Measurements from ENCODE around the gene KIRREL3. TPM values are rescaled to one million over a fixed set of nuclear protein-coding genes. Genes with fewer than 3 reads are reported as not detected.
A peak's percentile ranks its signal among the peaks of the same experiment; 100 is the strongest.

Gene KIRREL3
- polyA plus RNA-seq, 1 donor = 2.1 TPM

GRCh38 chr11:126465573-126466188 is 534.9 kb downstream of the KIRREL3 start:
- DNase-seq = no peak

DNA sequence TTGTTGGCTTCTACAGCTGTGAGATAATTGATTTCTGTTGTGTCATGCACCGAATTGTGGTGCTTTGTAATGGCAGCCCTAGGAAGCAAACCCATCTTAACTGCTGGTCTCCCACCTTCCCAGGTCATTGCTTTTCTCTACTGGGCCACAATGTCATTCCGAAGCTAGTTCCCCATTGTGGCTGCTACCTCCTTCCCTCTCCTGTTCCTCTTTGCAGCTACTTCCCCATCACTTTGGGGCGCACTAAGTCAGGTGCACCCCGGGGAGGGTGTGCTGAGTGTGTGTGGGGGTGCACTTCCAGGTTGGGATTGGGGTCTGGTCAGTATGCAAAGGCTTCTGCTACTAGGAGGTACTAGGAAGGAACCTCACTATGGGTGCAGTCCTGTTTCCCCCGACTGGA is 535.8 kb downstream of the KIRREL3 start:
- DNase-seq = no peak

DNA sequence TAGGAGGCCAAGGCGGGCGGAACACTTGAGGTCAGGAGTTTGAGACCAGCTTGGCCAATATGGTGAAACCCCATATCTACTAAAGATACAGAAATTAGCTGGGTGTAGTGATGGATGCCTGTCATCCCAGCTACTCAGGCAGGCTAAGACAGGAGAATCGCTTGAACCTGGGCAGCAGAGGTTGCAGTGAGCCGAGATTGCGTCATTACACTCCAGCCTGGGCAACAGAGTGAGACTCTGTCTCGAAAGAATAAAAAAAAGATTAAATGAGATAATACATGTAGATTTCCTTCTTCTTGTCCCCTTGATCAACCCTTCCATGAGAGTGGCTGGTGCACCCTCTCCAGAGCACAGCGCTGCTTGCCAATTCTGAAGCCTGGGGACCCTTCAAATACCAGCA is 538.1 kb downstream of the KIRREL3 start:
- DNase-seq = no peak

- DNase-seq = no peak
Measured at GRCh38 chr11:126461996-126462395, 538.6 kb downstream of the KIRREL3 start.

DNA sequence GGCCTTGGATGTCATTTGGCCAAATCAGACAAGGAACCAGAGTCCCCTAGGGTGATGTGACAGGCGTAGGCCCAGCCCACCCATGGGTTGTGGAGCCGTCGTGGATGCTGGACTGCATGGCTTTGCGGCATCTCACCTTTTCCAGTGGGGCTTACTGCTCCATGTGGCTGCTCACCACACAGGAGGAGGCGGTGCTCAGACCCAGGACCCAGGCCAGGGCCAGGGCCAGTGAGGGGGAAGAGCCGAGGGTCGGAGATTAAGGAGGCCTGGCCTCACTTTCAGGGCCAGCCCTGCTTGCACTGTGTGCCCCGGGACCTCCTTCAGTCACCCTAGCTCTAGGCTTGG is 539.5 kb downstream of the KIRREL3 start:
- no peak for DNase-seq

- no peak for DNase-seq
Measured at GRCh38 chr11:126460417-126461095, 540.0 kb downstream of the KIRREL3 start.

DNA sequence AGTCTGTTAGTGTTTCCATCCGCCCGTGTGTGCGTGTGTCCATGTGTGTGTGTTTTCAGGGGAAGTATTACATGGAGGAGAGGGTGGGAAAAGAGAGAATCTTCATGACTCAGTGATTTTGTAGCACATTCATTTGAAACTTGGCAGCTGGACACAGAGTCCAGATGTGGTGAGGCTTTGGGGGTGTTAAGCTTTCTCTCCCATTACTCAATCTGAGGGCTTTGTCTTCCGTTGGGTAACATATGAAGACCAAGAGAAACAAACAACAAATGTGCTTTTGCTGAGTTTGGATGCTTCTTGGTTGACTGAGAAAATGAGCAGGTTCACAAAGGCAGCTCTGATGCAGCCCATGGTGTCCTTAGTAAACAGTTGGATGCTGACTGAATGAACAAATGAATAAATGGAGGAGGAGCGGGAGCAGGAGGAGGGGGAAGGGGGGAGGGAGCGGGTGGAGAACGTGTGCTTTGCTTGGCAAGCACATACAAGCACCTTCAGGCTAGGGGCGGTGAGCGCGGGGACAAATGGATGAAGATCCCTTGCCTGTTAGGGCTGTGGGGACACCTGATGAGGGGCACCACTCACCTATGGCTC is 540.8 kb downstream of the KIRREL3 start:
- DNase-seq = no peak

- DNase-seq = no peak
Measured at GRCh38 chr11:126457817-126458216, 542.8 kb downstream of the KIRREL3 start.

DNA sequence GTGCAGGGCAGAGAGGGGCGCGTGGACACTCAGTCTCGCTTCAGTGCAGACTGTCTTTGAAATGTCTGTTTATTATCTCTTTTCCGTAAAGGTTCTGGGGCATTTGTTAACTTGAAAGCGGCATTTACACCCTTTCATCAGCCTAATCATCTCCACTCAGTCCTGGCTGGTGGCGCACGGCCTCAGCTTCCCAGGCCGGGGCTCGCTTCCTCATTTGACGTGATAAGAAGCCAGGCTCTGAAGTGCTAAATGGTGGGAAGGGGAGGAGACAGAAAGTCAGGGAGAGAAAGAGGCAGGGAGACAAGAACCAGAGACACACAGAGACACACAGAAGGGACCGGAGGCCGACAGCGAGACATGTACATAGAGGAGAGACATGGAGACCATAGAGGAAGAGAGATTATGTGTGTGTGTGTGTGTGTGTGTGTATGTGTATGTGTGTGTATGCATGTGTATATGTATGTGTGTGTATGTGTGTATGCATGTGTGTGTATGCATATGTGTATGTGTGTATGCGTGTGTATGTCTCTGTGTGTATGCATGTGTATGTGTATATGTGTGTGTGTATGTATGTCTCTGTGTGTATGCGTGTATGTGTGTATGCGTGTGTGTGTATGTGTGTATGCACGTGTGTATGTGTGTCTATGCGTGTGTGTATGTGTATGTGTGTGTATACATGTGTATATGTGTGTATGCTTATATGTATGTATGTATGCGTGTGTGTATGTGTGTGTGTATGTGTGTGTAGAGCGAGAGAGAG is 543.6 kb downstream of the KIRREL3 start:
- DNase-seq = no peak

DNA sequence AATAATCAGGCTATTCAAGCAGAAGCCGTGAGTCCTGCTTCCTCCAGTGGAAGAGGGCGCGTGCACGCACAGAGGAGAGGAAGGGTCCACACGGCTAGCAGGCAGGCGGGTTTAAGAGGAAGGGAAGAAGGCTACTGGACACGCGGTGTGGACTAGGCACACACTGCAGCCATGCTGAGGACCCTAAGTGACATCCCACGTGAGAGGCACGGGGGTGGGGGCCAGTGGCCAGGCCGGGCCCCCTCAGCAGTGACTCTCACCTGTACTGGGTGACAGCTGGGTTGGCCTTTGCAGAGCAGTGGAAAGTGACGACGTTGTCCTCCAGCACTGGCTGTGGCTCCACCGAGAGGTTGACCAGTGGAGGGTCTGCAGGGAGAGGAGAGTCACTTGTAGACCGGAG is 544.5 kb downstream of the KIRREL3 start:
- no peak for DNase-seq

DNA sequence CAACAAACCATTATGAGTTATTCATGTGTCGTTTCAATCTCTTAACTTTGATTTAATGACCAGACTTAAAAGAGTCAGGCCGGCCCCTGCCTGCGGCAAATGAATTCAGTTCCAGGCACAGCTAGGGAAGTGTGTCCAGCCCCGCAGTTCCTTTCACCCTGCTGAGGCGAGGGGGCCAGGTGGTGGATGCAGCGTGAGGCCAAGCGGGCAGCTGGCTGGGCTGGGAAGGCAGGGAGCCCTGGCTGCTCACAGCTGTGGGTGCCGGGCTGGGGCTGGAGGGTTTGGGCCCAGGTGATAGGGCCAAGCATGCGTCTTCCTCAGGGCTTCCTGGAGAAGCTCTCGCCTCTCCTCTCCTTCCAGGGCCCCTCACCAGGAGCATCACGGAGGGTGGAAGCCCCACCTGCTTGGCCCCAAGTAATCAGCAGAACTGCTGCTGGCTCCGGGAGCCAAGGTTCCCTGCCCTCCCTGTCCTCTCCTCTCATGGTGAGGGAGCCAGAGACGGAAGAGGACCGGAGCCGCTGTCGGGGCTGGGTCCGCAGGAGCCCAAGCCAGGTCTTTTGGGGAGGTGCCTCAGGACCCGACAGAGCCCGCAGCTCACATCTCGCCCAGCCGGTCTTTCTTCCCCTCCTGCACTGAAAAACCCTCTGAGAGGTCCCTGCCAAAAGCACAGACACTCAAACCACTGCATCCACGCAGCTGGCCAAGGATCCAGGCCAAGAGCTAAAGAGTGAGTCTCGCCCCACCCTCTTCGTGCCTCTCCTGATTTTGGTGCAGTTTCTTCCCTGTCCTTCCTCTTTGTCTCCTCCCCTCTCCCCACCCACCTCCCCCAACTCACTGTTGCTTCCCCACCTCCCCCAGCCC is 548.1 kb downstream of the KIRREL3 start:
- no peak for DNase-seq

- no peak for DNase-seq
Measured at GRCh38 chr11:126451211-126451802, 549.3 kb downstream of the KIRREL3 start.

GRCh38 chr11:126450806-126451205 is 549.8 kb downstream of the KIRREL3 start:
- DNase-seq = no peak

DNA sequence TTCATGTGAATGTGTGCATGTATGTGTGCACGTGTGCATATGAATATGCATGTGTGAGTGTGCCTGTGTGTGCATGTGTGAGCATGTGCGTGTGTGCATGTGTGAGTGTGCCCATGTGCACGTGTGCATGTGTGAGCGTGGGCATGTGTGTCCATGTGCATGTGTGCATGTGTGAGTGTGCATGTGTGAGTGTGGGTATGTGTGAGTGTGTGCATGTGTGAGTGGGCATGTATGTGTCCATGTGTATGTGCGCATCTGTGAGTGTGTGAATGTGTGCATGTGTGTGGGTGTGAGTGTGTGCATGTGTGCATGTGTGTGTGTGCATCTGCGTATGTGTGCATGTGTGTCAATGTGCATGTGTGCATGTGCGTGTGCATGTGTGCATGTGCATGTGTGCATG is 550.4 kb downstream of the KIRREL3 start:
- no peak for DNase-seq

DNA sequence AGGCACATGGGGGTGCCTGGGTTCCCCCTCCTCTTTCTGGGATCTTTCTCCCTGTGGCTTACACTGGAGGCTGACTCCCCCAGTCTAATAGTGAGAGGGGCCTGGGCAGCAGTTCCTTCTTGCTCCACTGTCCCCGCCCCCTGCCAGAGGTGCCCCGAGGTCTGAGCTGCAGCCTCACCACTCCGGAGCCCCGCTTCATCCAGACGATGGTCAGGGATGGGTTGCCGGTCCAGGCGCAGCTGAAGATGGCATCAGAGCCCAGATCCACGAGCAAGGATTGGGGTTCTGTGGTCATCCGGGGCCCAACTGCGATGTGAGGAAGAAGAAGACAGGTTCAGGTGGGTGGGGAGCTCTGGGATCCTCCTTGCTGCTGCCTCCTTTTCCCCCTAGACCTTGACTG is 554.0 kb downstream of the KIRREL3 start:
- DNase-seq = no peak

DNA sequence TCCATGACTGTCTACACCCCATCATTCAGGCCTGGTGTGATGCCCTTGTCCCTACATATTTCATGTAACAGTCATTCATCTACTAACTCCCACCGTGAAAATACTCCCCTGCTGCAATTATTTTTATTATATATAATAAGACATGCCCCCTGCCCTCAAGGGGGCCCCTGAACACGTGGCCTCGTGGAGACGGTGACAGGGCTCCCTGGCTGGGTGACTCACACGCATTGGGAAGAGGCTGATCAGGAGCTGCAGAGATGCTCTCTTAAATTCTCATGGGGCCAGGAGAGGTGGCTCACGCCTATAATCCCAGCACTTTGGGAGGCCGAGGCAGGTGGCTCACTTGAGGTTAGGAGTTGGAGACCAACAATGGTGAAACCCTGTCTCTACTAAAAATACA is 556.5 kb downstream of the KIRREL3 start:
- no peak for DNase-seq

DNA sequence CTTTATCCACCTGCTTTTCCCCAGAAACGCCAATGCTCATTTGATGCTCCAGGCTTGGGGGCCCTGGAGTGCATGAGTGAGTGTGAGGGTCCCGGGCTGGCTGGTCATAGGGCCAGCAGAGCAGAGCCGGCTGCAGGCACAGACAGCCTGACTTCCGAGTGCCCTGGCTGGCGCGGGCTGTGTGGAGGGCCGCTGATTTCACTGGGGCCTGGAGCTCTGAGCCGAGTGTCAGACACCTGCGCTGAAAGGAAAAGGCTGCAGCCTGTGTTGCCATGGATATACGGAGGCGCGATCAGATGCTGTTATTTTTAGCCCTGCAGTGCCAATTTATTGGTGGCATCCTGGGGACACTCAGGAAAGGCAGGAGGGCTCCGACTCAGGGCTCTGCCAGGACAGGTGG is 557.5 kb downstream of the KIRREL3 start:
- no peak for DNase-seq

DNA sequence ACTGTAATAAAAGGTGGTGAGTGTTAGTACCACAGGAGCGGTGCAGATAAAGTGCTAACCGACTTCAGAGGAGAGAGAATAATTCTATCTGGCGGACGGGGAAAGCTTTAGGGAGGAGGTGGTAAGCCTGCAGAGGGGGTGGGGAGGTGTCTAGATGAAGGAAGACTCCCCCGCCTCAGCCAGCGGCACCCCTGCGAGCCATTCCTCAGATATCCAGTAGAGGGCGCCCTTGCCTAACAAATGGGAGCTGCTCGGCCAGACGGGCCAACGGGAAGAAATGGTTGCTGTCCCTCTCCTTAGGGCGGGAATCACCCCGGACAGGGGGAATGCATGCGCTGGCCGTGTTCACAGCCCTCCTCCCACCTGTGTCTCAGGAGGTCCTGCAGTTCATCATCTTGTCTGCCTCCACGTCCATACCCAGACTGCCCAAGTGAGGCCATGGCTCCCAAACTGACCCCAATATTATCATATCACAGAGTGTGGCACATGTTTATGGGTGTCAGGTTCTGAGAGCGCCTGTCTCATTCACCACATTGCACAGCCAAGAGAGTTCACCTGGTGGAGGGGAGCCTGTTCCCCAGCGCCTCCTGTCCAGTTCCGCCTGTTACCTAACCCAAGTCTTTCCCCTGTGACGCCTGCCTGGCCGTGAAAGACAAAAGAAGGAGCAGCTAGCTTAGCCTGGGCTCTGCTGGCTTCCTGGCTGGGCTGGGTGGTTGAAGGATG is 559.6 kb downstream of the KIRREL3 start:
- DNase-seq = peak; percentile 89

DNA sequence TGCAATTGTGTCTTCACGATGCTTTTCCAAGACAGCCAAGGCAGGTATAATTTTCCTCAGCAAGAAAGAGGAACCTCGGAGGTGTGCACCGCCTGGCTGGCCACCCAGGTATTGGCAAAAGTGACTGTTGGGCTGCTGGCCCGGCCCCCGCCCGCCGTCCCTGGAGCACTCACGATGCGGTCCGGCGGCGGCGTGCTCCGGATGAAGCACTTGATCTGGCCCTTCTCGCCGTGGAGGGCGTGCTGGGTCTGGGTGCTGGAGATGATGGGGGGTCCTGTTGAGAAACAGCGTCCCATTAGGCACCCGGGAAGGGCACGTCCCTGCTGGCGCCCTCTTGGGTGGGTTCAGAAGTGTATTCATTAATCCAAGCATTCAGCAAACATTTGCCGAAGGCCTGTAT is 560.3 kb downstream of the KIRREL3 start:
- DNase-seq = no peak

GRCh38 chr11:126438691-126439090 is 561.9 kb downstream of the KIRREL3 start:
- no peak for DNase-seq

GRCh38 chr11:126438272-126438671 is 562.3 kb downstream of the KIRREL3 start:
- DNase-seq = no peak

Measured in left kidney (tissue), 2 donors.